Mucosa of gallbladder (tissue), 1 donor: ENCODE results near the gene CATSPERB. TPM values are rescaled to one million over a fixed set of nuclear protein-coding genes. Genes with fewer than 3 reads are reported as not detected.
"Not testable (repeated sequence)": the region's sequence is repeated elsewhere in the genome, so short reads cannot be mapped to it uniquely, and the experiment has no call there.

Source experiments
- DNase-seq: peaks from one replicate; pipeline ENCODE4 v3.0.0-alpha.2; 2020; ENCODE audit warnings: low spot score
- total RNA-seq: library from RNA; stranded (reverse); gene quantifications from one replicate; pipeline ENCODE4 v1.2.1, GENCODE V29; 2021
- donor health status: DM: no; HTN: no; CAD: no.

Gene CATSPERB
- 10.5 TPM for total RNA-seq

- no peak for DNase-seq
These were observed at the start of gene CATSPERB for GRCh38 chr14:91731986-91732385. Gene CATSPERB, minus strand, starts transcription at chr14:91732086. Its CDS starts 2,607 bp downstream, at chr14:91729479.

- DNase-seq: no peak
These were observed 48.6 kb upstream of the CATSPERB start for GRCh38 chr14:91780452-91780851.

- DNase-seq: no peak
These were observed 46.3 kb upstream of the CATSPERB start for GRCh38 chr14:91778217-91778616.

GRCh38 chr14:91774140-91775096 lies 42.5 kb upstream of the CATSPERB start:
- no peak for DNase-seq

GRCh38 chr14:91770185-91770584 lies 38.3 kb upstream of the CATSPERB start:
- no peak for DNase-seq

GRCh38 chr14:91755570-91756295 lies 23.8 kb upstream of the CATSPERB start:
- DNase-seq: peak; percentile 42

- peak; percentile 93 for DNase-seq
These were observed 22.9 kb upstream of the CATSPERB start for GRCh38 chr14:91754819-91755218.

GRCh38 chr14:91754185-91754584 lies 22.3 kb upstream of the CATSPERB start:
- DNase-seq: no peak

- no peak for DNase-seq
These were observed 21.7 kb upstream of the CATSPERB start for GRCh38 chr14:91753501-91754128.

- no peak for DNase-seq
These were observed 21.1 kb upstream of the CATSPERB start for GRCh38 chr14:91752961-91753360.

GRCh38 chr14:91751719-91752118 lies 19.8 kb upstream of the CATSPERB start:
- DNase-seq: no peak

- DNase-seq: no peak
These were observed 18.8 kb upstream of the CATSPERB start for GRCh38 chr14:91750634-91751198.

- DNase-seq: no peak
These were observed 18.0 kb upstream of the CATSPERB start for GRCh38 chr14:91749868-91750267.

- no peak for DNase-seq
These were observed 16.2 kb upstream of the CATSPERB start for GRCh38 chr14:91748049-91748448.

- DNase-seq: no peak
These were observed 13.5 kb upstream of the CATSPERB start for GRCh38 chr14:91745344-91745743.

- DNase-seq: peak; percentile 75
These were observed 12.2 kb upstream of the CATSPERB start for GRCh38 chr14:91744068-91744480.

- DNase-seq: no peak
These were observed 11.4 kb upstream of the CATSPERB start for GRCh38 chr14:91743305-91743653.

GRCh38 chr14:91742621-91743304 lies 10.9 kb upstream of the CATSPERB start:
- DNase-seq: no peak

GRCh38 chr14:91739867-91740266 lies 8.0 kb upstream of the CATSPERB start:
- DNase-seq: not testable (repeated sequence)

- no peak for DNase-seq
These were observed 5.7 kb upstream of the CATSPERB start for GRCh38 chr14:91737619-91738018.

GRCh38 chr14:91732859-91733477 lies 1.1 kb upstream of the CATSPERB start:
- no peak for DNase-seq
